ELR (cell line): Measurements from ENCODE around the gene COX4I1.
A peak's percentile ranks its signal among the peaks of the same experiment; 100 is the strongest.

Experiments
- DNase-seq: peaks from one replicate; pipeline ENCODE4 v3.0.0-alpha.2; 2015; ENCODE audit warnings: low read depth

The COX4I1 gene

GRCh38 chr16:85799497-85800320, at the start of gene COX4I1, which contains the start of gene EMC8:
COX4I1 (plus strand) TSS chr16:85799695; CDS start chr16:85801206, 1,511 bp downstream.
EMC8 (minus strand) TSS chr16:85799544; CDS start chr16:85799295, 249 bp downstream.
- peak; percentile 95 for DNase-seq

- no peak for DNase-seq
Observed at GRCh38 chr16:85749771-85750145, 49.7 kb upstream of the COX4I1 start.

DNA sequence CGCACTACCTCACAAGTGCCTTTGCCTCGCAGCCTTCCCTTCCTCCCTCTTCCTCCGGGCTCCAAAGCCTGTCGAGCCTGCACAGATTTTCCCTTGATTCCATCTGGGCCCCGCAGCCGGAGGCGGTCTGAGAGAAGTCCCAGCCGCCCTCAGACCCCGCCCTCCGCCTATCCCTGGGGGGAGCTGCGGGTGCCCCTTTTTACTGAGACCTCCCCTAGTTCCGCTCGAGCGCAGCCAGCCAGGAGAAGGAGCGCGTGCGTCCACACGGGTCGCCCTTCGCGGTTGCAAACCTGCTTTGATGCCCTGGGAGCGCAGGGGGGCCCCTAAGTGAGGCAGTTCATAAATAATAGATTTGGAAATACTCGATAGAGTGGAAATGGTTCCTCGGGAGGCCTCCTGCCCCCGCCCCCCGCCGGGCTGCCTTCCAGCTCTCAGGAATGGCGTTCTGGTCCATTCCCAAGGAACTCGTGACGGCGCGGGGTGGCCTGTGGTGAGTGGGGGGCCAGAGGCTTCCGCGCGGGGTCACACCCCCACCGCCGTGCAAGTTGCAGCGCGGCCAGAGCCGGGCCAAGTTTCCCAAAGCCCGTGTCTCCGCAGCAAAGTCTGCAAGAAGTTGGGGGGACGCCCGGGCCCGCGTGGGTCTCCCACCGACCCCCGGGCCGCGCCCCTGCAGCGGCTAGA, 49.2 kb upstream of the COX4I1 start:
- peak; percentile 80 for DNase-seq

DNA sequence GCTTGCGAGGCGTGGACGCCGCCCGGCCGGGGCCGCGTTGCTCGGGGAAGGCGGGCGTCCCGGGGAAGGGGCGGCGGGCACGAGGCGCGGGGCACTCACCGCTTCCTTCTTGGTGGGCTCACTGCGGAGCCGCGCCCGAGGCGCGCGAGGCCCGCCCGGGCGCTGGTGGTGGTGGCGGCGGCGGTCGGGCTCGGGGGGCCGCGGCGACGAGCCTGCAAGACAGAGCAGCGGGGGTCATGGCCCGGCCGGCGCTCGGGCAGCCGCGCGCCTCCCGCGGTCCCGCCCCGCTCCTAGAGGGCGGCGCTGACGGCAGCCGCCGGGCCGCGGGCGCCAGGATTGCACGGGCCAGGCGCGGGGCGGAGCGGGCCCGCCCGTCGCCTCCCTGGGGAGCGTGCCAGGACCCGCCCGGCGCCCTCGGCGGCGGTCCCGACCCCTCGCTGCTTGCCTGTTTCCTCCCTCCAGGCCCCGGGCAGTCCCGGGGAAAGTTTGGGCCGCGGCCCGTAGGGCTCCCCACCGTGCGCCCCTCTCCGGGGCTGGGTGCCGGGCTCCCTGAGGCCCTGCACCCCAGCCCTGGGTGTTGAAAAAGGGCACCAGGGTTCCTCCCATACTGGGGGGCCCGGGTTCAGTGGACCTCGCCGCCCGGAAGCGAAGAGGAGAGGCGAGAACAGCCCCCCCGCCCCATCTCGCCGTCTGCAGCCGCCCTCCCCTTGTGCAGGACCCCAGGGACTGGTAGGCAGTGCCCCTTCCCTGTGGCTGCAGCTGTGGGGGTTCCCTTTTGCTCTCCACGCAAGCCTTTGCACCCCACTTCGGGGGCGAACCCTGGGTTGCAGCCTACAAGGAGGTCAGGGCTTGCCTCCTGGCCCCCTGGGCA, 48.4 kb upstream of the COX4I1 start, which contains the start of gene C16orf74:
C16orf74 (minus strand) TSS at position 270 of the 871 bp plus-strand sequence. CDS start 15,879 bp downstream, outside the sequence.
- peak; percentile 83 for DNase-seq

DNA sequence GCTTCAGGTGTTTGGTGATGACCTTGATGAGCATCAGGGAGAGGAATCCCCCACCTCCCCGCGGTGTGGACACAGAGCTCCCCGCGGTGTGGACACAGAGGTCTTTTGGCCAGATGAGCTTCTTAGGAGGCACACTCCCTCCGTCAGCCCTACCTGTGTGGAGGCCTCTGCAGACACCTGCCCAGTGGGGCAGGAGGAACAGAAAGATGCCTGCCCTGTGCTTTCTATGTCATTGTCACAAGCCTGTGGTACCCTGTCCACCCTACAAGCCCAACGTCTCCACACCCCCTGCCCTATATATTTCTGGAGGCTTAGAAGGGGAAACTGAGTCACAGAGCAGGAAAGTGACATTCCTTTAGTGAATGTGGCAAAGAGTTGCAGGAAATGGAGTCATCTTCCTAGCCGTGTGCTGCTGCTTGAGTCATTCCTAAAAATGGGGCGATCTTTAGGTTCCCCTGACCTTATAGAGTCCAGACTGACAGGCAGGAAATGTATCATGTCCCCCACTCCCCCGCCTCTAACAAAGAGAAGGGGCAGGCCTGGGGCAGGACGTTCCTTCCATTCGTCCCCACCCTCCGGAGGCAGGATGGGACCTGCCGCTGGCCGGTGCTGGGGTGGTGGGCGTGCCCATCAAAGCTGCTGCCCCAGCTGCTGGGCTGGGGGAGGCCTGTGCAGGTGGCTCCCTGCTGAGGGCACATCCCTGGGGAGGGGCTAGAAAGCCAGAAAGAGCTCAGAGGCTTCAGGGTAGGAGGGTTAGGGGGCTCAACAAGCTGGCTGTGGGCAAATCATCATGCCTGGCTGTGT, 47.6 kb upstream of the COX4I1 start:
- DNase-seq = peak; percentile 88

DNA sequence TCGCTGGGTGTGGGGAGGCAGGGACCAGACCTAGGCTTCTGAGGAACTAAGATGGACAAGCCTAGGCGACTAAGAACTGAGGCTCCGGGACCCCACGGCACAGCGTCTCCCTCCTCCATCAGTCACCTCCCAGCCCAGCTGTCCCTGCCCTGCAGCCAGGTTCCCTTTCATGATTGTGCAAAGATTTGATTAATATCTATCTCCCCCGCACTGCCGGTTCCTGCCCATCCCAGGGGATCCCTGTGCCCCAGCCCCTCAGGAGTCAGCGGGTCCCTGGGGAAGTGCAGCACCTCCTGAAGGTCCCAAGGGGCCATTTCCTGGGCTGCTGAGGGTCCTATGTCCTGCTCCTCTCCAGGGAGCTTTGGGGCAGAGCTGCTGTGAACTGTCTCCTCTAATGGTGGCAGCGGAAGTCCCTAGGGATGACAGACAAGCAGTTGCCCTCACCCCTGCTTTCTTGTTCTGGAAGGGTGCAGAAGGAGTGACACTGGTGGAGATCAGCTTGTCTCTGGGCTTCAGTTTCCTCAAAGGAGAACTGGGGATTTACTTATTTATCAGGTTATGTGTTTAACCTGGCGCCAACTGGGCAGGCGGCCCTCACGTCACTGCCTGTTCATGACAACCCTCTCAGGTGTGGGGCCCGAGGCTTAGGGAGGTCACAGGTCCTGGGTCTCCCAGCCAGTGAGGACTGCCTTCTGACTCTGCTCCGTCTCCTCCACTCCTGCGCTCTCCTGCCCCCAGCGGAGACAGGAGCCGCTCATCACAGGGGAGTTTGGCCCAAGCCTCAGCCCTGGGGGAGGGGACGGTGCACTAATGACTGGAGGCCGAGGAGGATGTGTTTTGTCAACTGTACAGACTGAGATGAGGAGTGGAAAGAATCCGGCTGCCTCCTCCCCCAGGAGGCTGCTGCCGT, 46.7 kb upstream of the COX4I1 start:
- DNase-seq = peak; percentile 65

GRCh38 chr16:85753559-85753958, 45.9 kb upstream of the COX4I1 start:
- no peak for DNase-seq

DNA sequence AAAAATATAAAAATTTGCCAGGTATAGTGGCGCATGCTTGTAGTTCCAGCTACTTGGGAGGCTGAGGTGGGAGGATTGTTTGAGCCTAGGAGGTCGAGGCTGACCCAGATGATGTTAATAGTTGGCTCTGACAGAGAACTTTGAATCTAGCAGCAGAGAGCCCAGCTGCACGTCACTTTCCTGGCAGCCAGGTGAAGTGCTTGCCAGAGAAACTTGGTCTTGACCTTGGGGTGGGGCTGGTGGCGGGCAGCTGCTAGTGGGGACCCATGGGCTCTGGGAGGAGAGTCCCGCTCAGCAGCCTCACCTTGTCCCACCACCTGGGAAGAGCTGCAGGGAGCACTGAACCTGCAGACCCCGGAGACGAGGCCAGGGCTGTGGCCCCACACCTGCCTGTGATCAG, 45.5 kb upstream of the COX4I1 start:
- DNase-seq = no peak

- DNase-seq = no peak
Observed at GRCh38 chr16:85754413-85754812, 45.1 kb upstream of the COX4I1 start.

GRCh38 chr16:85755929-85756768, 43.3 kb upstream of the COX4I1 start:
- DNase-seq = peak; percentile 45

- peak; percentile 83 for DNase-seq
Observed at GRCh38 chr16:85757341-85757822, 42.1 kb upstream of the COX4I1 start.

- no peak for DNase-seq
Observed at GRCh38 chr16:85759136-85759535, 40.4 kb upstream of the COX4I1 start.

DNA sequence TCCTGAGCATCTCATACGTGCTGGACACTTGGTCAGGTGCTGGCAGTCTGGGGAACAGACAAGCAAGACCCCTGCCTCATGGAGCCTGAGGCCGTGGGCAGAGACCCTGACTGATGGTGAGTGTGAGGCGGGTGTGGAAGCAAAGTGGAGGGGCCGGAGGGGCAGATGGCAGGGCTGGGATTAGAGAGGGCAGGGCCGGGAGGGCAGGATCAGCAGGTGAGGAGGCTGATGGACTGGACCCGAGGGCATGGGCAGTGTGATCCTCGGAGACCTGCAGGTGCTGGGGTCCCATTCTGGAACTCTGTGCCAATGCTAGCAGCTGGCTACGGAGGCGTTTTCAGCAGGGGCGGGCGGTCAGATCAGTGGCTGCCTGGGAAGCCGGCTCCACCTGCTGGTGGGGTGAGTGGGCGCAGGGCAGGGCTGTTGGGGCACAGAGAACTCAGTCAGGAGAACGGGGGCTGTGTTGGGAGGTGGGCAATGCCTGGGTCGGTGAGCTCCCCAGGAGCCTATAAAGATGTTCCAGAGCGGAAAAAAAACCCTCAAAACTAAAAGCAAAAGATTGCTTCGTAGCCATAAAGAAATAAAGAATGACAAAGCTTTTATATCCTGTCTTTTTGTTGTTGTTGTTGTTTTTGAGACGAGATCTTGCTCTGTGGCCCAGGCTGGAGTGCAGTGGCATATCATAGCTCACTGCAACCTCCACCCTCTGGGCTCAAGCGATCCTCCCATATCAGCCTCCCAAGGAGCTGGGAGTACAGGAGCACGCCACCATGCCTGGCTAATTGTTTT, 39.7 kb upstream of the COX4I1 start:
- DNase-seq = no peak

DNA sequence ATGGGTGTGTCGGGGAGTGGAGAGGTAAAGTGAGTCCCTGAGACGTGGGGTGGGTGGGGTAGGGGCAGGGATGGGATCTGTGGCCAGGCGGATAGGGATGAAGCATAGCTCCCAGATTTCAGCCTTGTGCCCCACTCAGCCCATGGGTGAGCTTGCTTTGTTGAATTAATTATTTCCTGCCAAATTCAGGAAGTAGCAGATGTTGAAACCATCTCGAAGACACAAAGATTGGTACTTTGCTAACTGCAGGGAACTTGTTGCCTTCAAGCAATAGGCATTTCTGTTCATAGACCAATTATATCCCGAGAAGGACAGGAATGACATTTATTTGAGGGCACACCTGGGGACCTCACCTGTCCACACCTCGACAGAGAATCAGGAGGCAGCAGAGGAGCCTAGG, 37.6 kb upstream of the COX4I1 start:
- no peak for DNase-seq

DNA sequence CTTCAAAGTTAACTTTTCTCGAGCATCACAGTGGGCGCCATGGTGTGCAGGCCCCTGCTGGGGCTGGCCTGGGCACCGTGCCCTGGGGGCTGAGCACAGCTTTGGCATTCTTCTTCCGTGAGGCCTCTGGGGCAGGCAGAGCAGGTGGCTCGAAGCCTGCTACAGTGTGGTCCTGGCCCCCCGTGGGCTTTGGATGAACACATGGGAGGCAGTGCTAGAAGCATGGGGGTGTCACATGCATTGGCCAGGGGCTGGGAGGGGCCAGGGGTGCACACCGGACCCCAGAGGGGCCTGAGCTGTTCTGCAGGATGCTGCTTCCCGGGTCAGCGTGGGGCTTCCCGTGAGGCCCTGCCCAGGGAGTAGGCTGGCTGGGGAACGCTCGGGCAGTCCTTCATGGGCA, 36.5 kb upstream of the COX4I1 start:
- no peak for DNase-seq

DNA sequence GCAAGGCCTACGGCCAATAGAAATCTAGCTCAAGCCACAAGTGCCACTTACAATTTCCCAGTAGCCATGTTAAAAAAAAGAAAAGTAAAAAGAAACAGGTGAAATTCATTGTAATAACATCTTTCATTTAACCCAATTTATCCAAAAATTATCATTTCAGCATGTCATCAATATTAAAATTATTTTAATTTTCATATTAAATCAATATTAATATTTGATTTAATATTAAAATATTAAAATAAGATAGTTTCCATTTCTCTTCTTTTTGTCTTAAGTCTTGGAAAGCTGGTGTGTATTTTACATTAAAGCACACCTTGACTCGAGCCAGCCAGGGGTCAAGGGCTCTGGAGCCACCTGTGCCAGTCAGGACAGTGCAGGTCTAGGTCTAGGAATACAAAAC, 35.9 kb upstream of the COX4I1 start:
- no peak for DNase-seq

DNA sequence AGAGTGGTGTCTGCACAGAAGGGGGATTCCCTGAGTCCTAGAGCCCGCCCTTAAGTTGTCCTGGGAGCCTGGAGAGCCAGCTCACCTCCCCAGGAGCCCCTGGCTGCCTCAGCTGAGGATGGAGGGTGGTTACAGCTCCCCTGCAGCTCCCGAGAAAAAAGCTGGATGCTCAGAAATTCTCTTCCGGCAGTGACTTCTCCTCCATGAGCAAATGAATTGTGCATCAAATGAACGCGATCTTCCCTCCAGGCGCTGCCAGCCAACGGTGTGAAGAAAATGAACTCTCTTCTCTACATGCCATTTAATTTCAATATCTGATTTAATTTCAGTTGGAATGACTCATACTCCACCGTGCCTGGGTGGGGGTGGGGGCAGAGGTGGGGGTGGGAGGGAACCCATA, 34.3 kb upstream of the COX4I1 start:
- no peak for DNase-seq

DNA sequence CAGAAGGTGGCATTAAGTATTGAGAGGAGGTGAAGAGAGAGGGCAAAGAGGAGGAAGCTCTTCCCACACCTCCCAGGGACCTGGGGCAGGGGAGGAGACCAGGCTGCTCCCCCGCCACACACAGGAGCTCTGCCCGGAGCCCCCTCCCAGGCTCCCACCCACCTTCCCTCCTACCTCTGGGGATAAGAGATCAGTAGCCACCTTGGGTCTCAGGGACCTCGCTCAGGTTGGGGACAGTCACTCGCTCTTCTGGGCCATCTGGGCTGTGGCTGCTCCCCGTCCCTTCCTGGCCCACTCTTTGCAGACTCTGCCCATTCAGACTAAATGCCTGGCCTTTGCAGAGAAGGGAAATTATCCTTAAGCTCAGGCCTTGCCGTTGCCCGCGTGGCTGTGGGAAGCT, 33.7 kb upstream of the COX4I1 start:
- no peak for DNase-seq
